Measurements from ENCODE around the gene RPS6KA6.

Gene RPS6KA6

DNA sequence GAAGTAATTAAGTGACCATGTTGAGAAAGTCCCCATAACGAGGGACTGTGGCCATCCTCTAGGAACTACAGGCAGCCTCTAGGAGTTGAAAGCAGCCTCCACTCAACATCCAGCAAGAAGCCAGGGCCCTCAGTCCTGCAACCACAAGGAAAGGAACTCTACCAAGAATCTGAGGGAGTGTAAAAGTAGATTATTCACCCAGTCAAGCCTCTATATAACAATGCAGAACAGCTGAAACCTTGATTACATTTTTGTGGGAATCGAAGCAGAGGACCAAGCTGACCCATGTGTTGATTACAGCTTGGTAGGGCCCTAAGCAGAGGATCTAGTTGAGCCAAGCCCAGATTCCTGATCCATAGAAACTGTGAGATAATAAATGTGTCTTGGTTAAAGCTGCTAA lies 17.1 kb downstream of the RPS6KA6 start:
- Histone ChIP-seq H3K4me1 (ENCODE audit: control insufficient read depth, insufficient read depth, low read length) (no peaks in the 10 kb centered on the region), H3K4me3 (ENCODE audit: low read depth, low read length) (no peak overlapping the region), H3K36me3 (ENCODE audit: control insufficient read depth in 2 of 2, insufficient read depth in 1 of 2, low read length in 2 of 2) (no peaks in the 10 kb centered on the region), H3K9me3 (ENCODE audit: control insufficient read depth, insufficient read depth, low read depth, low read length) (no peaks in the 10 kb centered on the region), H3K27ac (ENCODE audit: extremely low read depth, low read depth, low read length) (no peak overlapping the region)
- POLR2A ChIA-PET = no interaction called here
- CTCF ChIA-PET = no interaction called here
- no peak for TF ChIP-seq ZNF302 (tag by site-specific recombination; IDR thresholded peaks at IDR 0.05; ENCODE audit: low read depth)
- TF ChIP-seq ZBTB17 (tag by site-specific recombination; IDR thresholded peaks at IDR 0.05) = no peak
- no peak for TF ChIP-seq ZNF777 (tag by site-specific recombination; IDR thresholded peaks at IDR 0.05; ENCODE audit: borderline replicate concordance)
- no peak for TF ChIP-seq ZNF248 (tag by site-specific recombination; IDR thresholded peaks at IDR 0.05)
- TF ChIP-seq, protein P1, sequence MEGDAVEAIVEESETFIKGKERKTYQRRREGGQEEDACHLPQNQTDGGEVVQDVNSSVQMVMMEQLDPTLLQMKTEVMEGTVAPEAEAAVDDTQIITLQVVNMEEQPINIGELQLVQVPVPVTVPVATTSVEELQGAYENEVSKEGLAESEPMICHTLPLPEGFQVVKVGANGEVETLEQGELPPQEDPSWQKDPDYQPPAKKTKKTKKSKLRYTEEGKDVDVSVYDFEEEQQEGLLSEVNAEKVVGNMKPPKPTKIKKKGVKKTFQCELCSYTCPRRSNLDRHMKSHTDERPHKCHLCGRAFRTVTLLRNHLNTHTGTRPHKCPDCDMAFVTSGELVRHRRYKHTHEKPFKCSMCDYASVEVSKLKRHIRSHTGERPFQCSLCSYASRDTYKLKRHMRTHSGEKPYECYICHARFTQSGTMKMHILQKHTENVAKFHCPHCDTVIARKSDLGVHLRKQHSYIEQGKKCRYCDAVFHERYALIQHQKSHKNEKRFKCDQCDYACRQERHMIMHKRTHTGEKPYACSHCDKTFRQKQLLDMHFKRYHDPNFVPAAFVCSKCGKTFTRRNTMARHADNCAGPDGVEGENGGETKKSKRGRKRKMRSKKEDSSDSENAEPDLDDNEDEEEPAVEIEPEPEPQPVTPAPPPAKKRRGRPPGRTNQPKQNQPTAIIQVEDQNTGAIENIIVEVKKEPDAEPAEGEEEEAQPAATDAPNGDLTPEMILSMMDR (tag by site-specific recombination; IDR thresholded peaks at IDR 0.05) = no peak
- TF ChIP-seq ZNF394 (tag by site-specific recombination; IDR thresholded peaks at IDR 0.05; ENCODE audit: borderline replicate concordance) = no peak
- no peak for TF ChIP-seq ZNF791 (tag by site-specific recombination; IDR thresholded peaks at IDR 0.05)
- TF ChIP-seq KLF7 (tag by site-specific recombination; IDR thresholded peaks at IDR 0.05; ENCODE audit: borderline replicate concordance) = no peak
- TF ChIP-seq HOXC10 (CRISPR knock-in tag; IDR thresholded peaks at IDR 0.05) = no peak
- TF ChIP-seq ZNF501 (tag by site-specific recombination; IDR thresholded peaks at IDR 0.05) = no peak
- TF ChIP-seq, protein P2, sequence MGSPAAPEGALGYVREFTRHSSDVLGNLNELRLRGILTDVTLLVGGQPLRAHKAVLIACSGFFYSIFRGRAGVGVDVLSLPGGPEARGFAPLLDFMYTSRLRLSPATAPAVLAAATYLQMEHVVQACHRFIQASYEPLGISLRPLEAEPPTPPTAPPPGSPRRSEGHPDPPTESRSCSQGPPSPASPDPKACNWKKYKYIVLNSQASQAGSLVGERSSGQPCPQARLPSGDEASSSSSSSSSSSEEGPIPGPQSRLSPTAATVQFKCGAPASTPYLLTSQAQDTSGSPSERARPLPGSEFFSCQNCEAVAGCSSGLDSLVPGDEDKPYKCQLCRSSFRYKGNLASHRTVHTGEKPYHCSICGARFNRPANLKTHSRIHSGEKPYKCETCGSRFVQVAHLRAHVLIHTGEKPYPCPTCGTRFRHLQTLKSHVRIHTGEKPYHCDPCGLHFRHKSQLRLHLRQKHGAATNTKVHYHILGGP (tag by site-specific recombination; IDR thresholded peaks at IDR 0.05) = no peak
- no peak for TF ChIP-seq IKZF3 (tag by site-specific recombination; IDR thresholded peaks at IDR 0.05)
- TF ChIP-seq ZSCAN30 (tag by site-specific recombination; IDR thresholded peaks at IDR 0.05) = no peak
- TF ChIP-seq, protein P3, sequence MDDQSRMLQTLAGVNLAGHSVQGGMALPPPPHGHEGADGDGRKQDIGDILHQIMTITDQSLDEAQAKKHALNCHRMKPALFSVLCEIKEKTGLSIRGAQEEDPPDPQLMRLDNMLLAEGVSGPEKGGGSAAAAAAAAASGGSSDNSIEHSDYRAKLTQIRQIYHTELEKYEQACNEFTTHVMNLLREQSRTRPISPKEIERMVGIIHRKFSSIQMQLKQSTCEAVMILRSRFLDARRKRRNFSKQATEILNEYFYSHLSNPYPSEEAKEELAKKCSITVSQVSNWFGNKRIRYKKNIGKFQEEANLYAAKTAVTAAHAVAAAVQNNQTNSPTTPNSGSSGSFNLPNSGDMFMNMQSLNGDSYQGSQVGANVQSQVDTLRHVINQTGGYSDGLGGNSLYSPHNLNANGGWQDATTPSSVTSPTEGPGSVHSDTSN (CRISPR knock-in tag; IDR thresholded peaks at IDR 0.05) = no peak
- TF ChIP-seq ZNF48 (tag by site-specific recombination; IDR thresholded peaks at IDR 0.05) = no peak
- no peak for TF ChIP-seq PRDM1 (tag by site-specific recombination; IDR thresholded peaks at IDR 0.05)

DNA sequence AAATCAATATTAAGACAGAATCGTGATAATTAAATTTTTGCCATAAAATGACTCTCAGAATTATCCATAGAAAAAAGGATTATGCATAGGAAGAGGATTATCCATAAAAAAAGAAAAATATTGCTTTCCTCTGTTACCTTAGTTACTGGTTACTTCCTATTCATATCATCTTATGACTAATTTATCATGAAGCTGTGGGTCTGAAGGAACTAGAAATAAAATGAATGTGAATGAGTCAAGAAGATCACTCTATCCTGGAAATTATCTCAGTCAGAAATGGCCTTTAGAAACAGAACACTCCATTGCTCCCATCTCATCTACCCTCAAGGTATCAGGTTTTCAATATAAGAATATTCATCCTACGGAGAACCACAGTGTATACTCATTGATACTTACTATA lies 19.4 kb downstream of the RPS6KA6 start:
- ChIA-PET POLR2A (no interaction called here), CTCF (interaction anchor here (1.0 kb wide), 1 partner anchor 12 kb away, joined by 3 read pairs; no protein-coding TSS in a partner anchor)
- Histone ChIP-seq H3K9me3 (ENCODE audit: control insufficient read depth, insufficient read depth, low read depth, low read length) (no peaks in the 10 kb centered on the region), H3K36me3 (ENCODE audit: control insufficient read depth in 2 of 2, insufficient read depth in 1 of 2, low read length in 2 of 2) (no peaks in the 10 kb centered on the region), H3K27ac (ENCODE audit: extremely low read depth, low read depth, low read length) (no peak overlapping the region), H3K4me3 (ENCODE audit: low read depth, low read length) (no peak overlapping the region), H3K4me1 (ENCODE audit: control insufficient read depth, insufficient read depth, low read length) (no peaks in the 10 kb centered on the region)
- no peak for TF ChIP-seq ZNF600 (tag by site-specific recombination; IDR thresholded peaks at IDR 0.05)
- TF ChIP-seq KLF16 (tag by site-specific recombination; IDR thresholded peaks at IDR 0.05) = no peak
- no peak for TF ChIP-seq GLIS1 (tag by site-specific recombination; IDR thresholded peaks at IDR 0.05)
- TF ChIP-seq ZNF16 (tag by site-specific recombination; IDR thresholded peaks at IDR 0.05; ENCODE audit: low read depth) = no peak
- no peak for TF ChIP-seq ZEB2 (tag by site-specific recombination; IDR thresholded peaks at IDR 0.05)
- no peak for TF ChIP-seq ZNF366 (tag by site-specific recombination; conservative IDR thresholded peaks at IDR 0.05)
- no peak for TF ChIP-seq ZFP69B (tag by site-specific recombination; IDR thresholded peaks at IDR 0.05)
- TF ChIP-seq, protein P4, sequence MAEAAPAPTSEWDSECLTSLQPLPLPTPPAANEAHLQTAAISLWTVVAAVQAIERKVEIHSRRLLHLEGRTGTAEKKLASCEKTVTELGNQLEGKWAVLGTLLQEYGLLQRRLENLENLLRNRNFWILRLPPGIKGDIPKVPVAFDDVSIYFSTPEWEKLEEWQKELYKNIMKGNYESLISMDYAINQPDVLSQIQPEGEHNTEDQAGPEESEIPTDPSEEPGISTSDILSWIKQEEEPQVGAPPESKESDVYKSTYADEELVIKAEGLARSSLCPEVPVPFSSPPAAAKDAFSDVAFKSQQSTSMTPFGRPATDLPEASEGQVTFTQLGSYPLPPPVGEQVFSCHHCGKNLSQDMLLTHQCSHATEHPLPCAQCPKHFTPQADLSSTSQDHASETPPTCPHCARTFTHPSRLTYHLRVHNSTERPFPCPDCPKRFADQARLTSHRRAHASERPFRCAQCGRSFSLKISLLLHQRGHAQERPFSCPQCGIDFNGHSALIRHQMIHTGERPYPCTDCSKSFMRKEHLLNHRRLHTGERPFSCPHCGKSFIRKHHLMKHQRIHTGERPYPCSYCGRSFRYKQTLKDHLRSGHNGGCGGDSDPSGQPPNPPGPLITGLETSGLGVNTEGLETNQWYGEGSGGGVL (tag by site-specific recombination; IDR thresholded peaks at IDR 0.05) = no peak
- TF ChIP-seq KLF7 (tag by site-specific recombination; IDR thresholded peaks at IDR 0.05; ENCODE audit: borderline replicate concordance) = no peak

Data from HEK293 (cell line).